B cell (primary cell): ENCODE data around the gene NHEJ1. TPM values are rescaled to one million over a fixed set of nuclear protein-coding genes. Genes with fewer than 3 reads are reported as not detected.

ENCODE experiments used
- ATAC-seq: fragments of 200-7000 bp; cut with Tn5 transposase; one replicate; pipeline ENCODE4 v1.10.0; 2021; ENCODE audit warnings: low read depth, mild to moderate bottlenecking, moderate number of reproducible peaks, moderate library complexity
- CTCF ChIA-PET: fragments of 350-600 bp; sonication (Branson Sonifier 250); formaldehyde crosslinking; loops from one replicate; lab custom pipeline; 2021; ENCODE audit warnings: antibody characterized with exemption, inconsistent platforms; lab: Charles Lee
- POLR2A ChIA-PET: fragments of 350-600 bp; sonication (Branson Sonifier 250); formaldehyde crosslinking; loops from one replicate; lab custom pipeline; 2021; ENCODE audit warnings: antibody characterized with exemption; lab: Charles Lee
- DNase-seq: peaks from one replicate; pipeline ENCODE4 v3.0.0; 2013
- H2AFZ ChIP-seq: 2 replicates; pipeline ENCODE4 v1.6.1; 2012; ENCODE audit warnings: mild to moderate bottlenecking, low read depth, low read length; ENCODE audit not compliant: insufficient read depth, poor library complexity, severe bottlenecking
- H3K27ac ChIP-seq, 2 donors: 1 replicate in 1 of 2; 2 replicates in 1 of 2; pipeline ENCODE4 v1.5.1; 2012 to 2013; ENCODE audit warnings: low read length in 2 of 2, mild to moderate bottlenecking in 2 of 2, moderate library complexity in 1 of 2
- H3K27me3 ChIP-seq, 4 experiments: fragments of 200-600 bp in 1 of 4; sonication (generic) in 1 of 4; replicated peaks in 1 of 4; 1 replicate in 2 of 4; 2 replicates in 2 of 4; pipeline versions ENCODE4 v1.6.1 to v1.7.0; 2013 to 2016; ENCODE audit warnings: low read length in 3 of 4, mild to moderate bottlenecking in 2 of 4, mixed read lengths in 1 of 4, moderate library complexity in 1 of 4; ENCODE audit not compliant: insufficient read depth in 4 of 4, control insufficient read depth in 3 of 4; ENCODE audit errors: control extremely low read depth in 1 of 4
- H3K36me3 ChIP-seq, 2 experiments: replicated peaks in 1 of 2; 1 replicate in 1 of 2; 2 replicates in 1 of 2; pipeline versions ENCODE4 v1.6.1 to v1.7.1; 2013; ENCODE audit warnings: low read length in 1 of 2; ENCODE audit not compliant: insufficient read depth in 2 of 2, control insufficient read depth in 1 of 2; ENCODE audit errors: control extremely low read depth in 1 of 2, extremely low read depth in 1 of 2
- H3K4me1 ChIP-seq, 2 donors: fragments of 200-600 bp in 1 of 2; sonication (generic) in 1 of 2; 1 replicate in 1 of 2; 2 replicates in 1 of 2; pipeline versions ENCODE4 v1.5.1 to v1.6.1; 2013 to 2017; ENCODE audit warnings: low read length in 2 of 2; ENCODE audit not compliant: control insufficient read depth in 2 of 2, insufficient read depth in 2 of 2
- H3K4me2 ChIP-seq: replicated peaks from 2 replicates; pipeline ENCODE3; 2012; ENCODE audit warnings: mild to moderate bottlenecking, low read depth, low read length; ENCODE audit not compliant: poor library complexity, severe bottlenecking
- H3K4me3 ChIP-seq, 5 experiments: fragments of 200-600 bp in 1 of 5; sonication (generic) in 1 of 5; 1 replicate in 3 of 5; 2 replicates in 2 of 5; pipeline versions ENCODE4 v1.5.1 to v1.7.0; 2011 to 2016; ENCODE audit warnings: low read length in 4 of 5, mild to moderate bottlenecking in 4 of 5, low read depth in 2 of 5, control low read depth in 1 of 5, moderate library complexity in 1 of 5; ENCODE audit not compliant: insufficient read depth in 1 of 5; ENCODE audit errors: control extremely low read depth in 1 of 5, extremely low read depth in 1 of 5
- H3K79me2 ChIP-seq: fragments of 200-600 bp; sonication (generic); one replicate; pipeline ENCODE4 v1.6.0; 2016; ENCODE audit warnings: low read length; ENCODE audit not compliant: control insufficient read depth, insufficient read depth
- H3K9ac ChIP-seq: fragments of 200-600 bp; sonication (generic); 2 replicates; pipeline ENCODE4 v1.6.1; 2017; ENCODE audit warnings: mild to moderate bottlenecking, low read length, moderate library complexity
- H3K9me3 ChIP-seq, 3 donors: one replicate each; pipeline versions ENCODE4 v1.6.1 to v1.7.1; 2013; ENCODE audit warnings: low read length in 2 of 3; ENCODE audit not compliant: control insufficient read depth in 2 of 3, insufficient read depth in 1 of 3; ENCODE audit errors: control extremely low read depth in 1 of 3
- H4K20me1 ChIP-seq: 2 replicates; pipeline ENCODE4 v1.6.0; 2012; ENCODE audit warnings: mild to moderate bottlenecking, low read length; ENCODE audit not compliant: insufficient read depth, control insufficient read depth, poor library complexity, severe bottlenecking
- H3K27ac Mint-ChIP-seq: one replicate; pipeline ENCODE4 v1.8.0; 2021; ENCODE audit warnings: mixed read lengths
- H3K27me3 Mint-ChIP-seq: one replicate; pipeline ENCODE4 v1.8.0; 2021; ENCODE audit warnings: mixed read lengths
- H3K4me1 Mint-ChIP-seq: one replicate; pipeline ENCODE4 v1.8.0; 2021; ENCODE audit warnings: mixed read lengths
- H3K4me3 Mint-ChIP-seq: one replicate; pipeline ENCODE4 v1.8.0; 2021; ENCODE audit warnings: mixed read lengths
- H3K9me3 Mint-ChIP-seq: one replicate; pipeline ENCODE4 v1.8.0; 2022; ENCODE audit warnings: mixed read lengths; ENCODE audit not compliant: insufficient read depth
- CTCF ChIP-seq: fragments of 200-600 bp; IDR thresholded peaks from one replicate; pipeline ENCODE4 v1.8.0; 2022; ENCODE audit warnings: antibody characterized with exemption, mild to moderate bottlenecking
- EZH2 ChIP-seq: IDR thresholded peaks from 2 replicates; pipeline ENCODE4 v1.6.1; 2012; ENCODE audit warnings: borderline replicate concordance, low read depth, mild to moderate bottlenecking, moderate library complexity, low read length; ENCODE audit not compliant: insufficient read depth, poor library complexity, severe bottlenecking
- WGBS: methylation state at CpG from one replicate; pipeline ENCODE4 v1.1.5; 2013; ENCODE audit warnings: missing lambda C conversion rate; ENCODE audit not compliant: insufficient coverage; 5-methylcytosine and 5-hydroxymethylcytosine counted together
- intact Hi-C: fragments of 100-400 bp; cut with micrococcal nuclease; formaldehyde crosslinking; loops from one replicate; pipeline ENCODE4 v1.10.0; 2022
- polyA plus RNA-seq: library from polyadenylated mRNA; depleted of rRNA; stranded (reverse); fragments of >200 nt; gene quantifications from 2 replicates; pipeline ENCODE4 v1.2.3, GENCODE V29; 2012
- total RNA-seq, 2 donors: library from RNA; stranded (reverse); fragments of 120-200 nt in 1 of 2; gene quantifications; 1 replicate in 1 of 2; 2 replicates in 1 of 2; pipeline versions ENCODE4 v1.2.3 to v1.2.4, GENCODE V29; 2013 to 2022

NHEJ1 gene
- total and polyA plus RNA-seq, 2 donors (not counting 1 experiment from before 2014, with no cell fraction given), result 14.9 to 25.0 TPM

- ChIA-PET CTCF (no interaction called here), POLR2A (interaction anchor here (0.6 kb wide), 1 partner anchor 678 kb away, joined by 4 read pairs; no protein-coding TSS in a partner anchor)
- DNase-seq (no peak), ATAC-seq (no peak)
- Mint-ChIP-seq H3K27me3 (no peaks in the 10 kb centered on the region), H3K27ac (no peak overlapping the region), H3K4me1 (peaks cover 15% of the 10 kb centered on the region), H3K9me3 (no peaks in the 10 kb centered on the region), H3K4me3 (no peak overlapping the region)
- Histone ChIP-seq H3K4me1 (peaks cover 0 to 3% of the 10 kb centered on the region in 2 donors), H3K4me3 (no peak overlapping the region), H3K9ac (no peak overlapping the region), H4K20me1 (peaks cover 11% of the 10 kb centered on the region), H3K36me3 (no peaks in the 10 kb centered on the region), H3K4me2 (no peak overlapping the region), H3K27ac (no peak overlapping the region), H3K27me3 (no peaks in the 10 kb centered on the region), H3K79me2 (no peaks in the 10 kb centered on the region), H3K9me3 (no peaks in the 10 kb centered on the region), H2AFZ (no peak overlapping the region)
- TF ChIP-seq CTCF (no peak), EZH2 (no peak)
- intact Hi-C loops, result no loop called here
Measured at GRCh38 chr2:219084791-219085190, 75.8 kb downstream of the NHEJ1 start.

GRCh38 chr2:219082332-219082958, 78.2 kb downstream of the NHEJ1 start:
- WGBS, result 95% methylated on average over 3 of the region's 5 CpGs
- peaks cover 11% of the 10 kb centered on the region for H4K20me1 ChIP-seq
- no peaks in the 10 kb centered on the region for H3K27me3 ChIP-seq
- DNase-seq (no peak), ATAC-seq (no peak)
- Mint-ChIP-seq H3K27me3 (no peaks in the 10 kb centered on the region), H3K4me3 (no peak overlapping the region), H3K4me1 (peaks cover 15% of the 10 kb centered on the region), H3K27ac (no peak overlapping the region), H3K9me3 (no peaks in the 10 kb centered on the region)
- no peak overlapping the region for H3K27ac ChIP-seq
- no peaks in the 10 kb centered on the region for H3K9me3 ChIP-seq
- H3K79me2 ChIP-seq, result no peaks in the 10 kb centered on the region
- H3K4me3 ChIP-seq, result no peak overlapping the region
- no peak for TF ChIP-seq EZH2
- H3K36me3 ChIP-seq, result peaks cover 0 to 3% of the 10 kb centered on the region in 2 experiments
- no peak overlapping the region for H3K4me2 ChIP-seq
- no peak overlapping the region for H3K9ac ChIP-seq
- CTCF ChIA-PET, result no interaction called here
- no peak overlapping the region for H2AFZ ChIP-seq
- POLR2A ChIA-PET, result no interaction called here
- intact Hi-C loops, result no loop called here
- H3K4me1 ChIP-seq, result peaks cover 0 to 3% of the 10 kb centered on the region in 2 donors
